ENCODE measurements around the gene ACOT7. TPM values are rescaled to one million over a fixed set of nuclear protein-coding genes. Genes with fewer than 3 reads are reported as not detected.

Gene ACOT7
- total RNA-seq, 4 donors from 2014 or later: 21.1 to 27.7 (median 24.6) TPM

GRCh38 chr1:6414881-6415626 lies 21.5 kb upstream of the ACOT7 start:
- no peak for TF ChIP-seq POLR2A (IDR thresholded peaks at IDR 0.05)
- TF ChIP-seq CTCF (IDR thresholded peaks at IDR 0.05): no peak
- WGBS, 2 donors: 33 to 36% methylated on average over 17 of the region's 17 CpGs
- H3K4me3 ChIP-seq (ENCODE audit: low read depth, poor library complexity, severe bottlenecking): no peak overlapping the region
- DNase-seq (ENCODE audit: low spot score in 2 of 2): no peak
- intact Hi-C loops (cut with DNase I; ENCODE audit: low total_unique reads): no loop called here

GRCh38 chr1:6414443-6414844 lies 20.9 kb upstream of the ACOT7 start:
- no peak for DNase-seq (ENCODE audit: low spot score in 2 of 2)
- WGBS, 2 donors: 4 to 5% methylated on average over 15 of the region's 15 CpGs
- no peak overlapping the region for H3K4me3 ChIP-seq (ENCODE audit: low read depth, poor library complexity, severe bottlenecking)
- intact Hi-C loops (cut with DNase I; ENCODE audit: low total_unique reads): no loop called here
- TF ChIP-seq CTCF (IDR thresholded peaks at IDR 0.05) (no peak), POLR2A (IDR thresholded peaks at IDR 0.05) (no peak)

- TF ChIP-seq POLR2A (IDR thresholded peaks at IDR 0.05) (no peak), CTCF (IDR thresholded peaks at IDR 0.05) (no peak)
- WGBS, 2 donors: 75 to 78% methylated on average over 6 of the region's 6 CpGs
- no peak for DNase-seq (ENCODE audit: low spot score in 2 of 2)
- no peak overlapping the region for H3K4me3 ChIP-seq (ENCODE audit: low read depth, poor library complexity, severe bottlenecking)
- intact Hi-C loops (cut with DNase I; ENCODE audit: low total_unique reads): no loop called here
Measured at GRCh38 chr1:6412896-6413295, 19.3 kb upstream of the ACOT7 start.

GRCh38 chr1:6410248-6410893 lies 16.8 kb upstream of the ACOT7 start:
- TF ChIP-seq POLR2A (IDR thresholded peaks at IDR 0.05) (no peak), CTCF (IDR thresholded peaks at IDR 0.05) (no peak)
- intact Hi-C loops (cut with DNase I; ENCODE audit: low total_unique reads): no loop called here
- DNase-seq (ENCODE audit: low spot score in 2 of 2): no peak
- WGBS, 2 donors: 89 to 90% methylated on average over 13 of the region's 13 CpGs
- no peak overlapping the region for H3K4me3 ChIP-seq (ENCODE audit: low read depth, poor library complexity, severe bottlenecking)

- no peak overlapping the region for H3K4me3 ChIP-seq (ENCODE audit: low read depth, poor library complexity, severe bottlenecking)
- no peak for DNase-seq (ENCODE audit: low spot score in 2 of 2)
- intact Hi-C loops (cut with DNase I; ENCODE audit: low total_unique reads): loop anchor here (5.0 kb wide), 1 partner anchor 42 kb away; no protein-coding TSS in a partner anchor
- 87 to 96% methylated on average over 6 of the region's 6 CpGs for WGBS, 2 donors
- TF ChIP-seq CTCF (IDR thresholded peaks at IDR 0.05) (no peak), POLR2A (IDR thresholded peaks at IDR 0.05) (no peak)
Measured at GRCh38 chr1:6409733-6410132, 16.2 kb upstream of the ACOT7 start.

All from lower leg skin (tissue), 4 donors.